ENCODE data around the gene CTSS. TPM values are rescaled to one million over a fixed set of nuclear protein-coding genes. Genes with fewer than 3 reads are reported as not detected.
"Not testable (repeated sequence)": the region's sequence is repeated elsewhere in the genome, so short reads cannot be mapped to it uniquely, and the experiment has no call there.

The CTSS gene
- total and polyA plus RNA-seq, 7 donors: 16.3 to 267 (median 63.3) TPM

GRCh38 chr1:150772326-150772725 lies 6.7 kb upstream of the CTSS start:
- H3K27me3 ChIP-seq: no peaks in the 10 kb centered on the region
- no peak for DNase-seq
- H3K36me3 ChIP-seq: no peaks in the 10 kb centered on the region
- intact Hi-C loops (cut with DNase I): no loop called here
- TF ChIP-seq, protein P1, sequence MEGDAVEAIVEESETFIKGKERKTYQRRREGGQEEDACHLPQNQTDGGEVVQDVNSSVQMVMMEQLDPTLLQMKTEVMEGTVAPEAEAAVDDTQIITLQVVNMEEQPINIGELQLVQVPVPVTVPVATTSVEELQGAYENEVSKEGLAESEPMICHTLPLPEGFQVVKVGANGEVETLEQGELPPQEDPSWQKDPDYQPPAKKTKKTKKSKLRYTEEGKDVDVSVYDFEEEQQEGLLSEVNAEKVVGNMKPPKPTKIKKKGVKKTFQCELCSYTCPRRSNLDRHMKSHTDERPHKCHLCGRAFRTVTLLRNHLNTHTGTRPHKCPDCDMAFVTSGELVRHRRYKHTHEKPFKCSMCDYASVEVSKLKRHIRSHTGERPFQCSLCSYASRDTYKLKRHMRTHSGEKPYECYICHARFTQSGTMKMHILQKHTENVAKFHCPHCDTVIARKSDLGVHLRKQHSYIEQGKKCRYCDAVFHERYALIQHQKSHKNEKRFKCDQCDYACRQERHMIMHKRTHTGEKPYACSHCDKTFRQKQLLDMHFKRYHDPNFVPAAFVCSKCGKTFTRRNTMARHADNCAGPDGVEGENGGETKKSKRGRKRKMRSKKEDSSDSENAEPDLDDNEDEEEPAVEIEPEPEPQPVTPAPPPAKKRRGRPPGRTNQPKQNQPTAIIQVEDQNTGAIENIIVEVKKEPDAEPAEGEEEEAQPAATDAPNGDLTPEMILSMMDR (IDR thresholded peaks at IDR 0.05): no peak
- TF ChIP-seq POLR2A (IDR thresholded peaks at IDR 0.05) (no peak), EP300 (IDR thresholded peaks at IDR 0.05) (no peak), POLR2AphosphoS5 (IDR thresholded peaks at IDR 0.05) (no peak)
- no peak overlapping the region for H3K4me3 ChIP-seq
- no peaks in the 10 kb centered on the region for H3K4me1 ChIP-seq
- no peak overlapping the region for H3K27ac ChIP-seq
- H3K9me3 ChIP-seq: no peaks in the 10 kb centered on the region
- WGBS, 2 donors: 85 to 86% methylated on average over 4 of the region's 4 CpGs

- H3K27me3 ChIP-seq; H3K9me3 ChIP-seq; H3K27ac ChIP-seq; intact Hi-C loops (cut with DNase I); H3K4me3 ChIP-seq; DNase-seq; H3K36me3 ChIP-seq: not testable (repeated sequence)
- peaks cover 0 to 19% (median 12%) of the 10 kb centered on the region in 4 donors for H3K4me1 ChIP-seq
- 86 to 89% methylated on average over 1 of the region's 1 CpG for whole genome bisulfite sequencing, 2 donors
Observed at GRCh38 chr1:150767704-150768103, 2.1 kb upstream of the CTSS start.

DNA sequence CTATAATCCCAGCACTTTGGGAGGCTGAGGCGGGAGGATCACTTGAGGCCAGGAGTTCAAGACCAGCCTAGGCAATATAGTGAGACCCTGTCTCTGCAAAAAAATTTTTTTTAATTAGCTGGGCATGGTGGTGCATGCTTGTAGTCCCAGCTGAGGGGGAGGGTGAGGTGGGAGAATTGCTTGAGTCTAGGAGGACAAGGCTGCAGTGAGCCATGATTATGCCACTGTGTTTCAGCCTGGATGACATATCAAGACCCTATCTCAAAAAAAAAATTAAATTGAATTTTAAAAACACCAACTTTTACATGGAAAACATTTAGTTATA lies 361 bp upstream of the CTSS start:
- DNase-seq; H3K36me3 ChIP-seq; H3K27me3 ChIP-seq; intact Hi-C loops (cut with DNase I); H3K9me3 ChIP-seq: not testable (repeated sequence)
- peak overlapping the region in 3 of 4 donors; percentile 26 to 38 (median 27) for H3K4me3 ChIP-seq
- peak overlapping the region; percentile 36 to 58 (median 52) for H3K27ac ChIP-seq
- 40 to 52% methylated on average over 1 of the region's 1 CpG for WGBS, 2 donors
- H3K4me1 ChIP-seq: peaks cover 0 to 19% (median 12%) of the 10 kb centered on the region in 4 donors

GRCh38 chr1:150764617-150765101 lies 919 bp downstream of the CTSS start:
- peak overlapping the region; percentile 36 to 58 (median 52) for H3K27ac ChIP-seq
- H3K27me3 ChIP-seq: no peaks in the 10 kb centered on the region
- peaks cover 0 to 19% (median 12%) of the 10 kb centered on the region in 4 donors for H3K4me1 ChIP-seq
- intact Hi-C loops (cut with DNase I): no loop called here
- H3K9me3 ChIP-seq: no peaks in the 10 kb centered on the region
- TF ChIP-seq, protein P1 (IDR thresholded peaks at IDR 0.05): no peak
- no peak for TF ChIP-seq EP300 (IDR thresholded peaks at IDR 0.05)
- no peak for TF ChIP-seq POLR2A (IDR thresholded peaks at IDR 0.05)
- no peak for TF ChIP-seq POLR2AphosphoS5 (IDR thresholded peaks at IDR 0.05)
- no peak for DNase-seq
- no peaks in the 10 kb centered on the region for H3K36me3 ChIP-seq
- peak overlapping the region in 3 of 4 donors; percentile 26 to 38 (median 27) for H3K4me3 ChIP-seq
- 2 to 26% methylated on average over 2 of the region's 2 CpGs for WGBS, 2 donors

- no peak for TF ChIP-seq EP300 (IDR thresholded peaks at IDR 0.05)
- peak in 2 of 4 donors; percentile 53 to 72 for TF ChIP-seq POLR2AphosphoS5 (IDR thresholded peaks at IDR 0.05)
- peaks cover 0 to 19% (median 12%) of the 10 kb centered on the region in 4 donors for H3K4me1 ChIP-seq
- no peak for DNase-seq
- no peaks in the 10 kb centered on the region for H3K36me3 ChIP-seq
- H3K27me3 ChIP-seq: no peaks in the 10 kb centered on the region
- 78 to 85% methylated on average over 3 of the region's 3 CpGs for WGBS, 2 donors
- no peak overlapping the region for H3K4me3 ChIP-seq
- peak overlapping the region in 1 of 4 donors; percentile 51 for H3K27ac ChIP-seq
- intact Hi-C loops (cut with DNase I): no loop called here
- H3K9me3 ChIP-seq: no peaks in the 10 kb centered on the region
Observed at GRCh38 chr1:150763018-150763417, 2.6 kb downstream of the CTSS start.

- WGBS, 2 donors: 71 to 84% methylated on average over 2 of the region's 2 CpGs
- H3K9me3 ChIP-seq: no peaks in the 10 kb centered on the region
- H3K27me3 ChIP-seq: no peaks in the 10 kb centered on the region
- DNase-seq: no peak
- H3K4me1 ChIP-seq: peaks cover 0 to 19% (median 12%) of the 10 kb centered on the region in 4 donors
- intact Hi-C loops (cut with DNase I): no loop called here
- TF ChIP-seq, protein P1 (IDR thresholded peaks at IDR 0.05): no peak
- TF ChIP-seq POLR2A (IDR thresholded peaks at IDR 0.05): no peak
- no peak for TF ChIP-seq EP300 (IDR thresholded peaks at IDR 0.05)
- TF ChIP-seq POLR2AphosphoS5 (IDR thresholded peaks at IDR 0.05): no peak
- H3K4me3 ChIP-seq: no peak overlapping the region
- no peak overlapping the region for H3K27ac ChIP-seq
- H3K36me3 ChIP-seq: no peaks in the 10 kb centered on the region
Observed at GRCh38 chr1:150762552-150762951, 3.0 kb downstream of the CTSS start.
